Esophagus muscularis mucosa (tissue), 4 donors: Measurements from ENCODE around the gene CNNM1.

ENCODE experiments used
- CTCF ChIP-seq, 3 experiments: fragments of 200-600 bp in 2 of 3; fragments of 450-650 bp in 1 of 3; sonication (generic) in 2 of 3; IDR thresholded peaks; one replicate each; pipeline ENCODE4 v1.5.1; 2017 to 2019; ENCODE audit warnings: antibody characterized with exemption in 3 of 3, mild to moderate bottlenecking in 2 of 3, moderate library complexity in 1 of 3
- EP300 ChIP-seq: sonication (generic); formaldehyde crosslinking; IDR thresholded peaks from one replicate; pipeline ENCODE4 v1.6.1; 2017; ENCODE audit warnings: antibody characterized with exemption
- POLR2A ChIP-seq: fragments of 450-650 bp; IDR thresholded peaks from one replicate; pipeline ENCODE4 v1.6.1; 2017; ENCODE audit warnings: antibody characterized with exemption, moderate library complexity, mild to moderate bottlenecking, low read depth
- POLR2AphosphoS5 ChIP-seq, 2 donors: sonication (generic); formaldehyde crosslinking; IDR thresholded peaks; one replicate each; pipeline ENCODE4 v1.6.1; 2017; ENCODE audit warnings: antibody characterized with exemption in 2 of 2

- TF ChIP-seq CTCF (IDR thresholded peaks at IDR 0.05) (no peak), EP300 (no peak), POLR2AphosphoS5 (IDR thresholded peaks at IDR 0.05) (no peak), POLR2A (no peak)
Observed at GRCh38 chr10:99315853-99316252, 13.3 kb upstream of the CNNM1 start.
